A673 (cell line): Measurements from ENCODE around the gene DMBT1. TPM values are rescaled to one million over a fixed set of nuclear protein-coding genes. Genes with fewer than 3 reads are reported as not detected.

Experiments
- BruUV-seq: library from RNA; stranded (reverse); fragments of 400-500 nt; replicated peaks from 2 replicates; lab custom pipeline; 2021; lab: Mats Ljungman, UMichigan
- CTCF ChIA-PET: fragments of 300-600 bp; sonication (Branson Sonifier 250); formaldehyde crosslinking; loops from one replicate; lab custom pipeline; 2022; ENCODE audit warnings: antibody characterized with exemption; lab: Charles Lee
- POLR2A ChIA-PET: fragments of 300-600 bp; sonication (Branson Sonifier 250); formaldehyde crosslinking; loops from one replicate; lab custom pipeline; 2022; ENCODE audit warnings: antibody characterized with exemption; ENCODE audit not compliant: low non-redundant PET; lab: Charles Lee
- DNase-seq: peaks from one replicate; pipeline ENCODE4 v3.0.0-alpha.2; 2015; ENCODE audit warnings: low spot score
- H3K27ac ChIP-seq: fragments of 200-600 bp; sonication (generic); 2 replicates; pipeline ENCODE4 v1.5.1; 2016; ENCODE audit warnings: mixed run types, low read depth, mild to moderate bottlenecking, mixed read lengths, antibody characterized with exemption, low read length; ENCODE audit not compliant: poor library complexity, severe bottlenecking
- H3K27me3 ChIP-seq: fragments of 200-600 bp; sonication (generic); replicated peaks from 2 replicates; pipeline ENCODE4 v1.6.1; 2017; ENCODE audit warnings: mixed run types, low read depth, mild to moderate bottlenecking, mixed read lengths, antibody characterized with exemption, low read length; ENCODE audit not compliant: insufficient read depth, poor library complexity
- H3K36me3 ChIP-seq: fragments of 200-600 bp; sonication (generic); 2 replicates; pipeline ENCODE4 v1.6.1; 2016; ENCODE audit warnings: mixed run types, mild to moderate bottlenecking, mixed read lengths, antibody characterized with exemption, low read length; ENCODE audit not compliant: insufficient read depth, poor library complexity, severe bottlenecking
- H3K4me1 ChIP-seq: fragments of 200-600 bp; sonication (generic); 2 replicates; pipeline ENCODE4 v1.6.1; 2017; ENCODE audit warnings: mixed run types, mild to moderate bottlenecking, mixed read lengths, antibody characterized with exemption, low read length; ENCODE audit not compliant: insufficient read depth, poor library complexity, severe bottlenecking
- H3K4me3 ChIP-seq: fragments of 200-600 bp; sonication (generic); 2 replicates; pipeline ENCODE4 v1.5.1; 2016; ENCODE audit warnings: low read depth, mixed run types, mild to moderate bottlenecking, mixed read lengths, low read length; ENCODE audit not compliant: poor library complexity, severe bottlenecking
- H3K9me3 ChIP-seq: fragments of 200-600 bp; sonication (generic); 2 replicates; pipeline ENCODE4 v1.6.1; 2016; ENCODE audit warnings: mixed run types, low read depth, mild to moderate bottlenecking, mixed read lengths, antibody characterized with exemption, low read length; ENCODE audit not compliant: poor library complexity, severe bottlenecking
- EZH2 ChIP-seq: fragments of 200-600 bp; sonication (generic); IDR thresholded peaks from 2 replicates; pipeline ENCODE4 v1.6.1; 2017; ENCODE audit warnings: borderline replicate concordance, low read depth, mild to moderate bottlenecking, mixed read lengths, antibody characterized with exemption, low read length; ENCODE audit not compliant: poor library complexity, severe bottlenecking
- intact Hi-C: fragments of 100-400 bp; cut with micrococcal nuclease; formaldehyde crosslinking; loops from one replicate; pipeline ENCODE4 v1.10.0; 2022; ENCODE audit not compliant: unreplicated experiment
- total RNA-seq: library from RNA; stranded (reverse); gene quantifications from 2 replicates; pipeline ENCODE4 v1.2.3, GENCODE V29; 2021
- TF ChIP-seq, protein P1 (sequence below): fragments of 300-800, 200-600 bp; sonication (generic); conservative IDR thresholded peaks from 2 replicates; pipeline ENCODE4 v1.5.1; 2017; ENCODE audit warnings: low read depth, mild to moderate bottlenecking, antibody characterized with exemption, low read length, moderate library complexity, mixed read lengths

DMBT1 gene
- total RNA-seq, 1 experiment from 2014 or later, result not detected

DNA sequence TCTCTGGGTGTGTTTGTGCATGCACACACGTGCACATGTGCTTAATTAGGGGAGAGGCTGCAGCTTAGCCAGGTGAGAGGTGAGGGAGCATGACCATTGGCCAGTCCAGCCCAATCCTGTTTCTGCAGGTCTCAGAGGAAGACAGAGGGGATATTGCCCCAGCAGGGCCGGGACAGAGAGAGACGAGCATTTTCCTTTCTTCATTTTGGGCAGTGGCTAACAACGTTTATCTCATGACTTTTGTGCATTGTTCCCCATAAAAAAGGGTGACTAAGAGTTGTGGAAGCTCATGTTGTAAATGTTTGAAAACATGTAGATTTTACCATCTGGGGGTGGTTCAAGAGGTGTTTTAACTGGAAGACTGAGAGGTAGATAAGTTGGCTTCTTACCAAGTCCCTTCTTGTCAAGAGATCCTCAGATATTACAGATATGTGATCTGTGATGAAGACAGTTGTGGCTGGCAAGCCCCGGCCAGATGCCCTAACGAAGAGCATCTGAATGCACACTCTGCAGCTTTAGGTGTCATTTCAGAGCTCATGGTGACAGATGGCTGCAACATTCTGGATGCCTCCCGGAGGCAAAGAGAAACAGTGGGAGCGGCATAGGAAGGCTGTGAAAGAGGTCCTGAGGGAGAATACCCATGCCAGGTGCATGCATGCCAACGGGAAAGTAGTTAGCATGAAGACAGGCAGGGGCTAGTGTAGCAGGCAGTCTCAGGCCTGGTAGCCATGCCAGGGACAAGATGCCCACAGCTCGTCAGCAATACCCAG is 16.7 kb upstream of the DMBT1 start:
- no peak for DNase-seq
- ChIA-PET CTCF (no interaction called here), POLR2A (no interaction called here)
- intact Hi-C loops, result no loop called here
- Histone ChIP-seq H3K27ac (no peak overlapping the region), H3K4me3 (no peak overlapping the region), H3K9me3 (no peaks in the 10 kb centered on the region), H3K4me1 (peaks cover 14% of the 10 kb centered on the region), H3K27me3 (peaks cover 4% of the 10 kb centered on the region), H3K36me3 (no peaks in the 10 kb centered on the region)
- TF ChIP-seq, protein P1, sequence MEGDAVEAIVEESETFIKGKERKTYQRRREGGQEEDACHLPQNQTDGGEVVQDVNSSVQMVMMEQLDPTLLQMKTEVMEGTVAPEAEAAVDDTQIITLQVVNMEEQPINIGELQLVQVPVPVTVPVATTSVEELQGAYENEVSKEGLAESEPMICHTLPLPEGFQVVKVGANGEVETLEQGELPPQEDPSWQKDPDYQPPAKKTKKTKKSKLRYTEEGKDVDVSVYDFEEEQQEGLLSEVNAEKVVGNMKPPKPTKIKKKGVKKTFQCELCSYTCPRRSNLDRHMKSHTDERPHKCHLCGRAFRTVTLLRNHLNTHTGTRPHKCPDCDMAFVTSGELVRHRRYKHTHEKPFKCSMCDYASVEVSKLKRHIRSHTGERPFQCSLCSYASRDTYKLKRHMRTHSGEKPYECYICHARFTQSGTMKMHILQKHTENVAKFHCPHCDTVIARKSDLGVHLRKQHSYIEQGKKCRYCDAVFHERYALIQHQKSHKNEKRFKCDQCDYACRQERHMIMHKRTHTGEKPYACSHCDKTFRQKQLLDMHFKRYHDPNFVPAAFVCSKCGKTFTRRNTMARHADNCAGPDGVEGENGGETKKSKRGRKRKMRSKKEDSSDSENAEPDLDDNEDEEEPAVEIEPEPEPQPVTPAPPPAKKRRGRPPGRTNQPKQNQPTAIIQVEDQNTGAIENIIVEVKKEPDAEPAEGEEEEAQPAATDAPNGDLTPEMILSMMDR, result no peak
- no peak for TF ChIP-seq EZH2
- BruUV-seq, result no TSS peak

DNA sequence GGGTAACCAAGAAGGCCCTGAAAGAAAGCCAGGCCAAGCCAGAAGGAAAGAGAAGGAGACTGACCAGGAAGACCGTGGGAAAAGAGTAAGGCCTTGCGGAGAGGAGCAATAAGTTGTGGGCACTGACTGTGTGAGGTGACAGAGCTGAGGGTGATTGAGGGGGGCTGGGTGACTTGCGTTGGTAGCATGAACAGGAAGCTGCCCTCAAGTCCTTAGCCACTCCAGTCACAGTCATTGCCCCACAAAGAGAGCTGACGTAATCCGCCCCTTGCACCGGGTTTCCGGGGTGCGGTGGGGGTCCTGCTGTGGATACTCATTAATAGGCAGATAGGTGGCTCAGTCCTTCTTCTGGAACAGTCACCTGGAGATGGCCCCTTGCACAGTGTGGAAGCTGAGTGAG is 16.1 kb upstream of the DMBT1 start:
- POLR2A ChIA-PET, result no interaction called here
- Histone ChIP-seq H3K4me1 (peaks cover 14% of the 10 kb centered on the region), H3K36me3 (no peaks in the 10 kb centered on the region), H3K9me3 (no peaks in the 10 kb centered on the region), H3K27me3 (peaks cover 4% of the 10 kb centered on the region), H3K4me3 (no peak overlapping the region), H3K27ac (no peak overlapping the region)
- no peak for DNase-seq
- TF ChIP-seq, protein P1, result no peak
- no peak for TF ChIP-seq EZH2
- CTCF ChIA-PET, result no interaction called here
- intact Hi-C loops, result no loop called here
- BruUV-seq, result no TSS peak

DNA sequence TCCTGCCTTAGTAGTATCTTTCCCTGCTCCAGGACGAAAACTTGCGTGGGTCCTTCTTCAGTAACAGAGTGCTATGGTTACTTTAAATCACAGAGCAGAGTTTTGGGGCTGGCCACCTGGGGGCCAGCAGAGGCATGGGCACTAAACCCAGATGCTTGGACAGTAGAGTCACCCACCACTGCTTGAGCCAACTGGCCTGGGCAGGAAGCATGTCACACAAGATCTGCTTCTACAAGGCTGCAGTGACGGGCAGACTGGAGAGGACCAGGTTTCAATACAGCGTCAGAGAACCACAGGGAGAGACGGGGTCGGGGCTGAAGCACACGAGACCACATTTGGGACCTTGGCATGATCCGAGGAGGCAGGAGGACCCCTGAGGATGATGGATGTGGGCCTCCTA is 14.3 kb upstream of the DMBT1 start:
- POLR2A ChIA-PET, result no interaction called here
- H3K36me3 ChIP-seq, result no peaks in the 10 kb centered on the region
- peaks cover 4% of the 10 kb centered on the region for H3K4me1 ChIP-seq
- intact Hi-C loops, result no loop called here
- CTCF ChIA-PET, result no interaction called here
- H3K27me3 ChIP-seq, result peaks cover 4% of the 10 kb centered on the region
- TF ChIP-seq, protein P1, result no peak
- no peak for TF ChIP-seq EZH2
- no peak overlapping the region for H3K4me3 ChIP-seq
- no peaks in the 10 kb centered on the region for H3K9me3 ChIP-seq
- H3K27ac ChIP-seq, result no peak overlapping the region
- no peak for DNase-seq
- BruUV-seq, result no TSS peak
